ENCODE measurements around the gene SCYGR2. TPM values are rescaled to one million over a fixed set of nuclear protein-coding genes. Genes with fewer than 3 reads are reported as not detected.

SCYGR2 gene
- total RNA-seq, 1 donor from 2014 or later = not detected

Other genes with a start within 250 kb of the SCYGR2 start
- not detected in 2 replicates for gene TM4SF20, start 219.6 kb upstream of the SCYGR2 start, total RNA-seq
- gene SCYGR1, start 210.9 kb upstream of the SCYGR2 start, total RNA-seq = not detected in 2 replicates
- gene AGFG1, start 126.7 kb upstream of the SCYGR2 start, total RNA-seq = 74.0 and 76.4 TPM in 2 replicates
- not detected in 2 replicates for gene SCYGR3, start 15.9 kb downstream of the SCYGR2 start, total RNA-seq
- not detected in 2 replicates for gene SCYGR4, start 18.6 kb downstream of the SCYGR2 start, total RNA-seq
- not detected in 2 replicates for gene SCYGR5, start 67.9 kb downstream of the SCYGR2 start, total RNA-seq
- not detected in 2 replicates for gene SLC19A3, start 119.1 kb downstream of the SCYGR2 start, total RNA-seq
- not detected in 2 replicates for gene SCYGR6, start 125.9 kb downstream of the SCYGR2 start, total RNA-seq
- gene SCYGR7, start 129.4 kb downstream of the SCYGR2 start, total RNA-seq = not detected in 2 replicates
- not detected in 2 replicates for gene SCYGR8, start 147.0 kb downstream of the SCYGR2 start, total RNA-seq
- gene CCL20, start 214.9 kb downstream of the SCYGR2 start, total RNA-seq = 0.27 TPM in 1 of 2 replicates, not detected in the other